RWPE2 (cell line): ENCODE measurements around the gene CPXM2.

Experiments
- ATAC-seq: fragments of 200-7000 bp; cut with Tn5 transposase; 3 replicates; pipeline ENCODE4 v1.9.1; 2021; ENCODE audit warnings: low read depth
- DNase-seq: peaks from one replicate; pipeline ENCODE4 v3.0.0-alpha.2; 2020; ENCODE audit warnings: low spot score
- H3K27ac ChIP-seq: fragments of 450-650 bp; 2 replicates; pipeline ENCODE4 v1.5.1; 2017; ENCODE audit warnings: mild to moderate bottlenecking; ENCODE audit not compliant: poor library complexity, severe bottlenecking
- H3K27me3 ChIP-seq: fragments of 250-450 bp; sonication (Bioruptor Pico); 2 replicates; pipeline ENCODE4 v1.5.1; 2021; ENCODE audit warnings: mild to moderate bottlenecking, moderate library complexity; ENCODE audit not compliant: insufficient read depth, poor library complexity, severe bottlenecking
- H3K36me3 ChIP-seq: fragments of 250-450 bp; sonication (Bioruptor Pico); 2 replicates; pipeline ENCODE4 v1.5.1; 2020; ENCODE audit warnings: low read depth, mild to moderate bottlenecking, moderate library complexity
- H3K4me1 ChIP-seq: fragments of 250-450 bp; sonication (Bioruptor Pico); 2 replicates; pipeline ENCODE4 v1.5.1; 2021; ENCODE audit warnings: mild to moderate bottlenecking, moderate library complexity; ENCODE audit not compliant: insufficient read depth, poor library complexity, severe bottlenecking
- H3K4me3 ChIP-seq: fragments of 250-450 bp; sonication (Bioruptor Pico); 2 replicates; pipeline ENCODE4 v1.5.1; 2021; ENCODE audit warnings: mild to moderate bottlenecking, moderate library complexity; ENCODE audit not compliant: severe bottlenecking
- H3K9me3 ChIP-seq: fragments of 250-450 bp; sonication (Bioruptor Pico); 2 replicates; pipeline ENCODE4 v1.5.1; 2021; ENCODE audit warnings: mild to moderate bottlenecking, moderate library complexity; ENCODE audit not compliant: severe bottlenecking
- CTCF ChIP-seq: fragments of 450-650 bp; IDR thresholded peaks from one replicate; pipeline ENCODE4 v1.5.1; 2017; ENCODE audit warnings: mild to moderate bottlenecking, moderate library complexity; ENCODE audit not compliant: poor library complexity, severe bottlenecking

The CPXM2 gene

GRCh38 chr10:123755061-123755460 lies 136.5 kb downstream of the CPXM2 start:
- H3K4me1 ChIP-seq: no peaks in the 10 kb centered on the region

DNA sequence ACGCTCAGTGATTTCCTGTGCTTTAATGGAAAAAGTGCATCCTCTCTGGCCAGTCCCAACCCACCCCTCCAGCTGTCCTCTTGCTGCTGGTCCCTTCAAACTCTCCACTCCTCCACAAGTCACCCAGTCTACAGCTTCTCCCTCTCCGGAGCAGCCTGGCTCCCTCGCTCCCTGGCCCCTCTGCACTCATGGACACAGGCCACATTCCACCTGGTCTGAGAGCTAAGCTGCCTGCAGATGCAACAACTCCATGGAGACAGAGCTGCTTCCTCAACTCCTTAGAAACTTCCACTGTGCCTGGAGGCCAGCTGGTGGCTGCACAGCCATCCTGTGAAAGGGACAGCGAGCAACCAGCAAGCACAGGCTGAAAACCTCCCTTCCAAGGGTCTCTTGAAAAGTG lies 137.5 kb downstream of the CPXM2 start:
- H3K4me1 ChIP-seq: no peaks in the 10 kb centered on the region
- no peaks in the 10 kb centered on the region for H3K36me3 ChIP-seq
- no peak for TF ChIP-seq CTCF
- H3K27ac ChIP-seq: no peak overlapping the region
- H3K27me3 ChIP-seq: peaks cover 12% of the 10 kb centered on the region
- H3K9me3 ChIP-seq: no peaks in the 10 kb centered on the region
- no peak for ATAC-seq
- DNase-seq: no peak
- no peak overlapping the region for H3K4me3 ChIP-seq

More at GRCh38 chr10:123755061-123755460, 136.5 kb downstream of the CPXM2 start:
- peaks cover 12% of the 10 kb centered on the region for H3K27me3 ChIP-seq
- no peak overlapping the region for H3K4me3 ChIP-seq
- ATAC-seq (no peak), DNase-seq (no peak)
- no peak overlapping the region for H3K27ac ChIP-seq
- no peaks in the 10 kb centered on the region for H3K9me3 ChIP-seq
- TF ChIP-seq CTCF: no peak
- no peaks in the 10 kb centered on the region for H3K36me3 ChIP-seq

DNA sequence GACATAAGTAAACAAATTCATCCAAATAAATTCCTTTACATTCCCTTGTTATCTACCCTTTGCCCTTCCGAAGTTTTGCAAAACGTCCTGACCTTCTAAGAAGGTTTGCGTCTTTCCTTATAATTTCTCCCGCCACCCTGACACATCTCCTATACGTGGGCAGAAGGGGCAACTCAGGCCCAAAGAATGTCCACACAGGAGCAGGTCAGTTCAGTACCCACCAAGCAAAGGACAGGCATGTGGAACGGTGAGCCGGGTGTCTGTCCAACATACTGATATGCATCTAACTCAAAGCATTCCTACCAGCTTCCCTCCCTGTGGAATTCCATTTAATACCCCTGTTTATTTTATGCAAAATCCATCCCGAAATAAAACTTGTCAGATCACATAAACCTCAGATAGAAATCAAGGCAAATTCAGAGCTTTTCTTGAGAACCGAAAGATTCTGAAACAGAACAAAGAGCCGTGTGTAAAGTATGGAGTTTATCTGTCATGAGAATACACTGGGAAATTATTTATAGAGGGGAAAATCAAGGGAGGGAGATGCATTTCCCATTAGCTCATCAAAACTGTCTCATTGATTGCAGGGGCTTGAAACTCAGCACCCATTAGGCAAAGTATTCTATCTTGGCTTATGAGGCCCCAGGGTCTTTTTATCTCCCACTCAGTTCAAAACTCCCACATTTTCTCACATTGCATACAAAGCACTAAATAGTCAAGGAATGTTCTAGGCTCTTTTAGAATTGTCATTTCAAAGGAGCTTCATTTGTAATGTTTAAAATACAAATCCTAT lies 140.1 kb downstream of the CPXM2 start:
- Histone ChIP-seq H3K36me3 (no peaks in the 10 kb centered on the region), H3K27ac (no peak overlapping the region), H3K4me3 (no peak overlapping the region), H3K9me3 (no peaks in the 10 kb centered on the region), H3K4me1 (no peaks in the 10 kb centered on the region), H3K27me3 (peaks cover 12% of the 10 kb centered on the region)
- no peak for ATAC-seq
- no peak for DNase-seq
- TF ChIP-seq CTCF: no peak

DNA sequence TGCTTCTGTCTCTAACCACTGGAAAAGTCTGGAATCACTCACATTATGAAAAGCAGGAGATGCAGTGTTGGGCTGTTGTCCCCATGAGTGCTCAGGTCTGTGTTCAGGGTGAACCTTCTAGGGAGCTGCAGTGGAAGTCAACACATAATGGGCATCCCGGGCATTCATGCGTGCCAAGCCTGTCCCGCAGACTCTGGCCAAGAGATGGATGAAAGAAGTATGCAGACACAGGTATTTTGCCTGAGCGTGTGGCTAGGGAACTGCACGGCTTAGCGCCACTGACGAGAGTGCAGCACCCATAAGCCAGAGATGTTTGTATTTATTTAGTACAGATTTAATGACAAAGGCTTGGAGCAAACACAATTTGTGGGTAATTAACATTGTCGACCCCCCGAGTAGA lies 140.7 kb downstream of the CPXM2 start:
- no peak overlapping the region for H3K27ac ChIP-seq
- H3K27me3 ChIP-seq: peaks cover 13% of the 10 kb centered on the region
- TF ChIP-seq CTCF: no peak
- no peak overlapping the region for H3K4me3 ChIP-seq
- H3K4me1 ChIP-seq: no peaks in the 10 kb centered on the region
- no peaks in the 10 kb centered on the region for H3K36me3 ChIP-seq
- ATAC-seq (no peak), DNase-seq (no peak)
- H3K9me3 ChIP-seq: no peaks in the 10 kb centered on the region

- no peak overlapping the region for H3K27ac ChIP-seq
- no peak for ATAC-seq
- H3K27me3 ChIP-seq: peaks cover 11% of the 10 kb centered on the region
- H3K36me3 ChIP-seq: no peaks in the 10 kb centered on the region
- TF ChIP-seq CTCF: no peak
- H3K4me1 ChIP-seq: no peaks in the 10 kb centered on the region
- H3K4me3 ChIP-seq: no peak overlapping the region
- DNase-seq: no peak
- H3K9me3 ChIP-seq: no peaks in the 10 kb centered on the region
Measured at GRCh38 chr10:123748711-123749110, 142.9 kb downstream of the CPXM2 start.
